Upper lobe of right lung (tissue), 1 donor: ENCODE data around the gene BPTF. TPM values are rescaled to one million over a fixed set of nuclear protein-coding genes. Genes with fewer than 3 reads are reported as not detected.

ENCODE experiments used
- ATAC-seq: fragments of 200-7000 bp; cut with Tn5 transposase; one replicate; pipeline ENCODE4 v1.9.1; 2020; ENCODE audit warnings: mild to moderate bottlenecking, moderate library complexity
- DNase-seq: peaks from one replicate; pipeline ENCODE4 v3.0.0-alpha.2; 2020
- H3K27ac ChIP-seq: fragments of 200-600 bp; one replicate; pipeline ENCODE4 v1.8.0; 2022
- H3K27me3 ChIP-seq: fragments of 200-600 bp; one replicate; pipeline ENCODE4 v1.8.0; 2022; ENCODE audit warnings: mild to moderate bottlenecking
- H3K36me3 ChIP-seq: fragments of 200-600 bp; one replicate; pipeline ENCODE4 v1.8.0; 2022
- H3K4me1 ChIP-seq: fragments of 200-600 bp; one replicate; pipeline ENCODE4 v1.8.0; 2022
- H3K4me3 ChIP-seq: fragments of 200-600 bp; one replicate; pipeline ENCODE4 v1.8.0; 2022; ENCODE audit warnings: mild to moderate bottlenecking
- H3K9me3 ChIP-seq: fragments of 200-600 bp; one replicate; pipeline ENCODE4 v1.8.0; 2022
- intact Hi-C: fragments of 100-400 bp; cut with DNase I; formaldehyde crosslinking; loops from one replicate; pipeline ENCODE4 v1.11.0; 2022
- total RNA-seq: library from RNA; stranded (reverse); fragmentation: NEBNext Ultra II Directional; extraction: Animal tissue kit (Norgen Biotek cat#: 25700); gene quantifications from one replicate; pipeline ENCODE4 v1.2.1, GENCODE V29; 2021
- TF ChIP-seq, protein P1 (sequence below): fragments of 200-600 bp; IDR thresholded peaks from one replicate; pipeline ENCODE4 v1.8.0; 2022; ENCODE audit warnings: antibody characterized with exemption
- donor health status: DM: no; HTN: yes; CAD: no; lungs with severe emphysema.

Gene BPTF
- total RNA-seq, 1 donor from 2014 or later, result 91.8 TPM

DNA sequence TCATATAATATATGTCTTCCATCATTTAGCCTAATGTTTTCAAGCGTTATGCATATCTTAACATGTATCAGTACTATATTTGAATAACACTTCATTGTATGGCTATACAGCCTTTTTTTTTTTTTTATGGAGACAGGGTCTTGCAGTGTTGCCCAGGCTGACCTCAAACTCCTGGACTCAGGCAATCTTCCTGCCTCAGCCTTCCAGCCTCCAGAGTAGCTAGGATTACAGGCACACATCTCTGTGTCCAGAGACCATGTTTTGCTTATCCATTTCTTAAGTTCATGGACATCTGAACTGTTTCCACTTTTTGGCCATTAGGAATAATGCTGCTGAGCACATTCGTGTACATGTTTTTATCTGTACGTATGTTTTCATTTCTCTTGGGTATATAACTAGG is 7.8 kb downstream of the BPTF start:
- intact Hi-C loops, result no loop called here
- Histone ChIP-seq H3K27ac (no peak overlapping the region), H3K4me3 (no peak overlapping the region), H3K4me1 (peaks cover 60% of the 10 kb centered on the region), H3K27me3 (no peaks in the 10 kb centered on the region), H3K9me3 (no peaks in the 10 kb centered on the region), H3K36me3 (no peaks in the 10 kb centered on the region)
- ATAC-seq (no peak), DNase-seq (no peak)
- TF ChIP-seq, protein P1, sequence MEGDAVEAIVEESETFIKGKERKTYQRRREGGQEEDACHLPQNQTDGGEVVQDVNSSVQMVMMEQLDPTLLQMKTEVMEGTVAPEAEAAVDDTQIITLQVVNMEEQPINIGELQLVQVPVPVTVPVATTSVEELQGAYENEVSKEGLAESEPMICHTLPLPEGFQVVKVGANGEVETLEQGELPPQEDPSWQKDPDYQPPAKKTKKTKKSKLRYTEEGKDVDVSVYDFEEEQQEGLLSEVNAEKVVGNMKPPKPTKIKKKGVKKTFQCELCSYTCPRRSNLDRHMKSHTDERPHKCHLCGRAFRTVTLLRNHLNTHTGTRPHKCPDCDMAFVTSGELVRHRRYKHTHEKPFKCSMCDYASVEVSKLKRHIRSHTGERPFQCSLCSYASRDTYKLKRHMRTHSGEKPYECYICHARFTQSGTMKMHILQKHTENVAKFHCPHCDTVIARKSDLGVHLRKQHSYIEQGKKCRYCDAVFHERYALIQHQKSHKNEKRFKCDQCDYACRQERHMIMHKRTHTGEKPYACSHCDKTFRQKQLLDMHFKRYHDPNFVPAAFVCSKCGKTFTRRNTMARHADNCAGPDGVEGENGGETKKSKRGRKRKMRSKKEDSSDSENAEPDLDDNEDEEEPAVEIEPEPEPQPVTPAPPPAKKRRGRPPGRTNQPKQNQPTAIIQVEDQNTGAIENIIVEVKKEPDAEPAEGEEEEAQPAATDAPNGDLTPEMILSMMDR, result no peak

DNA sequence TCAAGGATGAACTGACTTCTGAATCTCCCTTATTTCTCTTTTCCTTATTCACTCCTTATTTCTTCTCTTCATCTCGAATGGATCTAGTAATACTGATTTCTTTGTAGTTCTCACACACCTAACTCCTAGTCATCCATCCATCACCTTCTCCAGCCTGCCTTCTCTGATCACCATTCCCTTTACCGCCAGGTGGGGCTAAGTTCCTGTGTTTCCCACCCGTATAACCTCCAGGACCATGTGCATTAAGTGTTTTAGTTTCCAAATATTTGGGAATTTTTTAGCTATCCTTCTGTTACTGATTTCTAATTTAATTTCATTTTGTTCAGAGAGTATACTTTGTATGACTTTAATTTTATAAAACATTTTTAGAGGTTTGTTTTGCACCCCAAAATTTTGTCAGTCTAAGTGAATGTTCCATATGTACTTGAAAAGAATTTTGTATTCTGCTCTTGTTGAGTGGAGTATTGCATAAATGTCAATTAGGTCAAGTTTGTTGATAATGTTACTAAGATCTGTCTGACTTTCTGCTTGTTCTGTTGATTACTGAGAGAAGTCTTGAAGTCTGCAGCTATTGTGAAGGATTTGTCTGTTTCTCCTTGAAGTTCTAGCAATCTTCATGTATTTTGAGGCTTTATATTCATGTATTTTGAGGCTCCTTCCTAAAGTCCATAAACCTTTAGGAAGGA is 8.8 kb downstream of the BPTF start:
- DNase-seq (no peak), ATAC-seq (no peak)
- Histone ChIP-seq H3K36me3 (no peaks in the 10 kb centered on the region), H3K27me3 (no peaks in the 10 kb centered on the region), H3K4me3 (no peak overlapping the region), H3K27ac (no peak overlapping the region), H3K9me3 (no peaks in the 10 kb centered on the region), H3K4me1 (peaks cover 59% of the 10 kb centered on the region)
- TF ChIP-seq, protein P1, result no peak
- intact Hi-C loops, result no loop called here

DNA sequence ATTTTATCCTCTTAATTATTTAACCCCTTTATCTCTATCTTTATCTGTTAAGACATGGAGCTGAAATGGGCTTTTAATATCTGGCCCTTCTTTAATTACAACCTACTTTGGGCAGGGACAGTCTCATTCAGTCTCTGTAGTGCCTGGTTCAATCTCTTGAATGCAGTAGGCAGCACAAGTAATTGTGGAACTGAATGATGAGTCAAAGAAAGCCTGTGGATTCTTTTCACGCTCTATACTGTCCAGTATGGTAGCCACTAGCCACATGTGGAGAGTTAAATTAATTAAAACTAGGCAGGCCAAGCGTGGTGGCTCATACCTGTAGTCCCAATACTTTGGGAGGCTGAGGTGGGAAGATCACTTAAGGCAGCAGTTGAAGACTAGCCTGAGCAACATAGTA is 9.3 kb downstream of the BPTF start:
- H3K36me3 ChIP-seq, result no peaks in the 10 kb centered on the region
- intact Hi-C loops, result no loop called here
- no peak for DNase-seq
- TF ChIP-seq, protein P1, result no peak
- H3K4me1 ChIP-seq, result peaks cover 54% of the 10 kb centered on the region
- no peak for ATAC-seq
- H3K4me3 ChIP-seq, result no peak overlapping the region
- no peak overlapping the region for H3K27ac ChIP-seq
- no peaks in the 10 kb centered on the region for H3K27me3 ChIP-seq
- no peaks in the 10 kb centered on the region for H3K9me3 ChIP-seq

DNA sequence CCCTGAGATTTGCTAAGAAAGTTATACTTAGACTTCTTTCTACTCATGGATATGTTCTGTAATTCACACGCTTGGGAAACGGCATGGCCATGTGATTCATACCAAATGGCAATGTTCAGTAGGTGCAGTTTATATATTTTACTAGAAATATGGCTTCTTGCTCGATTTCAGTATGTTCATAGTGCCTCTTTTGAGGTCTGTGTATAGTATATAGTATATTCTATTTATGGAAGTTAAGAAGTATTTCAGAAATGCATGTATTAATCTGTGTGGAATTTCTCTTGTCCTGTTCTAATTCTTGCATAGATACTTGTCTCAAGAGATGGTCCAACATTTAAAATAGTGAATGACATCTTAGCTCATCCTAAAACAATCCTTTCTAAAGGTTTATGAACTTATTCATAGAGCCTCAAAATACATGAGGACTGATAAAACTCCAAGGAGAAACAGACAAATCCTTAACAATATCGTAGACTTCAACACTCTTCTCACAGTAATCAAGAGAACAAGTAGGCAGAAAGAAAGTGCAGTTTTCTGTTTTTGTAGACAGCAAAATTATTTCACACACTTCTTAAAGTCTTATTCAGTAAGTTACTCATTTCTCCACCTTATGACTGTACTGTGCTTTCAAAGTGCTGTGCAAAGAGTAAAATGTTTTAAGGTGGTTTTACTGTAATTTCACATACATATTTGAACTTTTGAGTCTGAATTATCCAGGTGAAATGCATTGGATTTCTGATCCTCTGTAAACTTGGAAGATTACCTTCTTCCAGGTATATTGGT is 11.1 kb downstream of the BPTF start:
- Histone ChIP-seq H3K27me3 (no peaks in the 10 kb centered on the region), H3K27ac (no peak overlapping the region), H3K36me3 (no peaks in the 10 kb centered on the region), H3K9me3 (no peaks in the 10 kb centered on the region), H3K4me3 (no peak overlapping the region), H3K4me1 (peaks cover 43% of the 10 kb centered on the region)
- DNase-seq (no peak), ATAC-seq (no peak)
- intact Hi-C loops, result no loop called here
- TF ChIP-seq, protein P1, result no peak

DNA sequence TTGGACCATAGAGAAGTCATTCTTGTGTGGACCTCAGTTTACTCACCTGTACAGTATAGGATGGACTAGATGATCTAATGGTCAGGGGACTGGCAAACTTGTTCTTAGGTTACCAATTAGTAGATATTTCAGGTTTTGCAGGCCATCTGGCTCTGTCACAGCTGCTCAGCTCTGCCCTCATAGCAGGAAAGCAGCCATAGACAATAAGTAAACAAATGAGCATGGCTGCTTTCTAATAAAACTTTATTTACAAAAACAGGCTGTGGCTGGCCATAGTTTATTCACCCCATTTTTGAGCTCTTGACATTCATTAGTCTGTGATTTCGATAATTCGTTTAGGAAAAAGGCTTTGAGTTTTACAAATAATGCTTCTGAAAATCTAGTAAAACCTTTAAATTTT is 12.7 kb downstream of the BPTF start:
- TF ChIP-seq, protein P1, result no peak
- Histone ChIP-seq H3K9me3 (no peaks in the 10 kb centered on the region), H3K4me1 (peaks cover 48% of the 10 kb centered on the region), H3K36me3 (no peaks in the 10 kb centered on the region), H3K27ac (no peak overlapping the region), H3K4me3 (no peak overlapping the region), H3K27me3 (no peaks in the 10 kb centered on the region)
- no peak for ATAC-seq
- DNase-seq, result no peak
- intact Hi-C loops, result no loop called here
